RWPE2 (cell line): ENCODE results near the gene MTUS2.

ENCODE experiments used
- ATAC-seq: fragments of 200-7000 bp; cut with Tn5 transposase; 3 replicates; pipeline ENCODE4 v1.9.1; 2021; ENCODE audit warnings: low read depth
- DNase-seq: peaks from one replicate; pipeline ENCODE4 v3.0.0-alpha.2; 2020; ENCODE audit warnings: low spot score
- H3K27ac ChIP-seq: fragments of 450-650 bp; 2 replicates; pipeline ENCODE4 v1.5.1; 2017; ENCODE audit warnings: mild to moderate bottlenecking; ENCODE audit not compliant: poor library complexity, severe bottlenecking
- H3K27me3 ChIP-seq: fragments of 250-450 bp; sonication (Bioruptor Pico); 2 replicates; pipeline ENCODE4 v1.5.1; 2021; ENCODE audit warnings: mild to moderate bottlenecking, moderate library complexity; ENCODE audit not compliant: insufficient read depth, poor library complexity, severe bottlenecking
- H3K36me3 ChIP-seq: fragments of 250-450 bp; sonication (Bioruptor Pico); 2 replicates; pipeline ENCODE4 v1.5.1; 2020; ENCODE audit warnings: low read depth, mild to moderate bottlenecking, moderate library complexity
- H3K4me1 ChIP-seq: fragments of 250-450 bp; sonication (Bioruptor Pico); 2 replicates; pipeline ENCODE4 v1.5.1; 2021; ENCODE audit warnings: mild to moderate bottlenecking, moderate library complexity; ENCODE audit not compliant: insufficient read depth, poor library complexity, severe bottlenecking
- H3K4me3 ChIP-seq: fragments of 250-450 bp; sonication (Bioruptor Pico); 2 replicates; pipeline ENCODE4 v1.5.1; 2021; ENCODE audit warnings: mild to moderate bottlenecking, moderate library complexity; ENCODE audit not compliant: severe bottlenecking
- H3K9me3 ChIP-seq: fragments of 250-450 bp; sonication (Bioruptor Pico); 2 replicates; pipeline ENCODE4 v1.5.1; 2021; ENCODE audit warnings: mild to moderate bottlenecking, moderate library complexity; ENCODE audit not compliant: severe bottlenecking
- TF ChIP-seq, protein P1 (sequence below): fragments of 450-650 bp; IDR thresholded peaks from one replicate; pipeline ENCODE4 v1.5.1; 2017; ENCODE audit warnings: mild to moderate bottlenecking, moderate library complexity; ENCODE audit not compliant: poor library complexity, severe bottlenecking

The MTUS2 gene

DNA sequence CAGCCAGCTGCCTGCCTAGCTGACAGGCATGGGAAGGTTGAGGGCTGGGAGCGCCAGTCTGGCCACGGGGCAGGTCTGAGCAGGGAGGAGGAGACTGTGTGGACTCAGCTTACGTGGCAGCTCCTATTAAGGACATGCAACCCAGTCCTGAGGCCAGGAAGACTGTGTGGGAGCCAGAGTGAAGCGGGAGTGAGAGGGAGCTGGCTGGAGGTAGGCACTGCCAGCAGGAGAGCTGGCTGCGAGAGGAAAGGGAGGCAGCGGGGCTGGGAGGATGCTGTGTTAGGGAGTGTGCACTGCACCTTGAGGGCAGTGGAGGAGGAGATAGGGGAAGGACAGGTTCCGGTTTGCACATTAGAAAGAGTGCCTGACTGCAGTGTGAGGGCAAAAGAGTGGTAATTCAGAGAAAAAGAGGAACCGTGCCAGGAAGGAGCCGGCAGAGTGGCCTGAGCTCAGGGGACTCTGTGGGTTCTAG is 676.1 kb downstream of the MTUS2 start:
- no peak overlapping the region for H3K27ac ChIP-seq
- no peak overlapping the region for H3K4me3 ChIP-seq
- H3K4me1 ChIP-seq, result no peaks in the 10 kb centered on the region
- DNase-seq (no peak), ATAC-seq (peak; percentile 90)
- TF ChIP-seq, protein P1, sequence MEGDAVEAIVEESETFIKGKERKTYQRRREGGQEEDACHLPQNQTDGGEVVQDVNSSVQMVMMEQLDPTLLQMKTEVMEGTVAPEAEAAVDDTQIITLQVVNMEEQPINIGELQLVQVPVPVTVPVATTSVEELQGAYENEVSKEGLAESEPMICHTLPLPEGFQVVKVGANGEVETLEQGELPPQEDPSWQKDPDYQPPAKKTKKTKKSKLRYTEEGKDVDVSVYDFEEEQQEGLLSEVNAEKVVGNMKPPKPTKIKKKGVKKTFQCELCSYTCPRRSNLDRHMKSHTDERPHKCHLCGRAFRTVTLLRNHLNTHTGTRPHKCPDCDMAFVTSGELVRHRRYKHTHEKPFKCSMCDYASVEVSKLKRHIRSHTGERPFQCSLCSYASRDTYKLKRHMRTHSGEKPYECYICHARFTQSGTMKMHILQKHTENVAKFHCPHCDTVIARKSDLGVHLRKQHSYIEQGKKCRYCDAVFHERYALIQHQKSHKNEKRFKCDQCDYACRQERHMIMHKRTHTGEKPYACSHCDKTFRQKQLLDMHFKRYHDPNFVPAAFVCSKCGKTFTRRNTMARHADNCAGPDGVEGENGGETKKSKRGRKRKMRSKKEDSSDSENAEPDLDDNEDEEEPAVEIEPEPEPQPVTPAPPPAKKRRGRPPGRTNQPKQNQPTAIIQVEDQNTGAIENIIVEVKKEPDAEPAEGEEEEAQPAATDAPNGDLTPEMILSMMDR, result no peak
- H3K27me3 ChIP-seq, result no peaks in the 10 kb centered on the region
- H3K9me3 ChIP-seq, result no peaks in the 10 kb centered on the region
- H3K36me3 ChIP-seq, result no peaks in the 10 kb centered on the region

DNA sequence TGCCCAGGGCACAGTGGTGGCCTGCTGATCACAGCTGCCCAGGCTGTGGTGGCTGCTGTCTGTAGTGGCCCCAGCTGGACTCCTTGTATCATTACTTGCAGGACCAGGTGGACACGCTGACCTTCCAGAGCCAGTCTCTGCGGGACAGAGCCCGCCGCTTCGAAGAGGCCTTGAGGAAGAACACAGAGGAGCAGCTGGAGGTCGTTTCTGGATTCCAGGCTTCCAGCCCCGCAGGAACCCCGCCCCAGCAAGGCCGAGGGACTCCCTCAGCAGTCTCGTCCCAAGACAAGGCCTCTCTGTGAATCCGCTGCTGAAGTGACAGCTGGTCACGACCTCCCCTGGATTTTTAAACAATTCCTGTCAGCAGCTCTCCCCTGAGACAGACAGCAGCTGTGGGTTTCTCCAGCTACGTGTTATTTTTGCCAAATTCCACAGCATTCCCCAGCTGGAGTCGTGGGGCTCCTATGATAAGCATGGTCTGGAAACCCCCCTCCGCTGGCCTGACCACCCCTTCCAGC is 677.1 kb downstream of the MTUS2 start:
- no peak for ATAC-seq
- Histone ChIP-seq H3K4me1 (no peaks in the 10 kb centered on the region), H3K9me3 (no peaks in the 10 kb centered on the region), H3K4me3 (no peak overlapping the region), H3K27me3 (no peaks in the 10 kb centered on the region), H3K27ac (no peak overlapping the region), H3K36me3 (no peaks in the 10 kb centered on the region)
- TF ChIP-seq, protein P1, result no peak
- no peak for DNase-seq

DNA sequence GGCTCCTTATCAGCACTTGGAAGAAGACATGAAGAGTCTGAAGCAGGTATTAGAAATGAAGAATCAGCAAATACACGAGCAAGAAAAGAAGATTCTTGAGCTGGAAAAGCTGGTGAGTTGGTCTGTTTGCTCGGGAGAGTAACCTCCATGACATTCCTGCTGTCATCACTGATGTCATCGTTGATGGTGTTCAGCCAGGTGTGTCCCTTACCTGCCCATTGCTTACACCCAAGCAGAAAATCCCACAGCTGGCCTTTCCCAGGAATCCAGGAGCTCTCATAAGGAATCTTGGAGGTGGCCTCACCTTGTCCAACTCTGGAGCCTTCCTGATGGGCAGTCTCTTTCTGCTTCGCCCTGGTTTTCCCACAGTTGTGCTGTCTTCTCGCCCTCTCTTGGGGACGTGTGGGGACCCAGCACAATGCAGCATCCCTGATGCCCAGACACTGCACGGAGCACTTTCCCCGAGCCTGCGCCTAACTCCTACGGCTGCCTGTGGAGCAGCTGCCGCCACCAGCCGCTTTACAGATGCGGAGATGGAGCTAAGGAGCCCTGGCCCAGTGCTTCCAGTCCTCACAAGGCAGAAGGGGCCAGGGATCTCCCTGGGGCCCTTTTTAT is 678.4 kb downstream of the MTUS2 start:
- Histone ChIP-seq H3K4me3 (no peak overlapping the region), H3K27me3 (no peaks in the 10 kb centered on the region), H3K36me3 (no peaks in the 10 kb centered on the region), H3K27ac (no peak overlapping the region), H3K4me1 (no peaks in the 10 kb centered on the region), H3K9me3 (no peaks in the 10 kb centered on the region)
- TF ChIP-seq, protein P1, result no peak
- no peak for DNase-seq
- no peak for ATAC-seq

DNA sequence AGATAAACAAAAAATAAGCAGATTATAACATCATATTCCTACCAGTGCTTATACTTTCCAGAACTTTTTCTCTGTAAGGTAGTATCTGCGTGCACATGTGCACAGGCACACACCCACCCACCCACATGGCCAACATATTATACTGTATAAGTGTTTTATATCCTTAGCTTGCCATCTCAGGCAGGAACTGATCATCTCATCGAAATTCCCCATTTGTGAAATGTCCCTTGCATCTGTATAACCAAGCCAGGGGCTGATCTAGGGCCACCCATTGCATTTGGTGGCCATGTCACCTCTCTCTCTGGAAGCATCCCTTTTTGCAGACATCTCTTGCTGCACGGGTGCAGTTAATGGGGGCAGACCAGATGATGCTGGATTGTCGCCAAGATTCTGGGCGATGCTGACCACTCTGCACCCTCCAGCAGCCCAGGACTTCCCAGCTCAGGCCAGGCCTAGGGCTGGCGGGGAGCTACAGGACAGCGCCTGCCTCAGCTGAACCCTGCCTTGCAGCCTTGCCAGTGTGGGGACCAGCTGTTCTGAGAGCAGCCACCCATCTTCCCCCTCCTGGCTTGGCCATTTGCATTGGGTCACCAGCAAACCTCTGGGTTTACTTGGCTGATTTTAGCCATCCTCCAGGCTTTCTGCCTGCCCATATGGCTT is 679.5 kb downstream of the MTUS2 start:
- TF ChIP-seq, protein P1, result no peak

DNA sequence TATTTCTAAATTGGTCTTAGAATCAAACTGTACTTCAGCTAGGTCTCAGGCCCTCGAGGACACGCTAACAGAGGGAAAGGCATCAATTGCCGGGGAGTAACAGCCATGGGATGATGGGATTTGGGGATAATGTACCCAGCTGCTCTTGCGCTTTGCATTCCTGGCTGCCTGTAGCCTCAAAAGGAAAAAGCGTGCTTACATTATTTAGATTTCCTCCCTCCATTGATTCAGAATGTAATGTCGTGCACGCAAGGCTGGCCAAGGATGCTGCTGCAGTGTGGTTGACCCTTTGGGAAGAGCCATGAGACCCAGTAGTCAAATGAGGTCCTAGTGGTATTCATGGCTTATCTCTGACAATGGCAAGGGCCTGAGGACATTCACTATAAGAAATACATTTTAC is 680.2 kb downstream of the MTUS2 start:
- H3K36me3 ChIP-seq, result no peaks in the 10 kb centered on the region
- H3K9me3 ChIP-seq, result no peaks in the 10 kb centered on the region
- DNase-seq (no peak), ATAC-seq (no peak)
- TF ChIP-seq, protein P1, result no peak
- H3K4me1 ChIP-seq, result no peaks in the 10 kb centered on the region
- H3K27ac ChIP-seq, result no peak overlapping the region
- H3K27me3 ChIP-seq, result no peaks in the 10 kb centered on the region
- H3K4me3 ChIP-seq, result no peak overlapping the region

More for the DNA sequence above, 679.5 kb downstream of the MTUS2 start:
- H3K9me3 ChIP-seq, result no peaks in the 10 kb centered on the region
- no peaks in the 10 kb centered on the region for H3K27me3 ChIP-seq
- H3K4me1 ChIP-seq, result no peaks in the 10 kb centered on the region
- DNase-seq (no peak), ATAC-seq (no peak)
- no peak overlapping the region for H3K4me3 ChIP-seq
- H3K27ac ChIP-seq, result no peak overlapping the region
- H3K36me3 ChIP-seq, result no peaks in the 10 kb centered on the region
